Embryonic facial prominence (tissue), 1 donor: ENCODE results near the gene TMTC3.
"Not testable (repeated sequence)": the region's sequence is repeated elsewhere in the genome, so short reads cannot be mapped to it uniquely, and the experiment has no call there.

Source experiments
- DNase-seq: peaks from one replicate; pipeline ENCODE4 v3.0.0-alpha.2; 2016; ENCODE audit errors: extremely low spot score

Gene TMTC3

DNA sequence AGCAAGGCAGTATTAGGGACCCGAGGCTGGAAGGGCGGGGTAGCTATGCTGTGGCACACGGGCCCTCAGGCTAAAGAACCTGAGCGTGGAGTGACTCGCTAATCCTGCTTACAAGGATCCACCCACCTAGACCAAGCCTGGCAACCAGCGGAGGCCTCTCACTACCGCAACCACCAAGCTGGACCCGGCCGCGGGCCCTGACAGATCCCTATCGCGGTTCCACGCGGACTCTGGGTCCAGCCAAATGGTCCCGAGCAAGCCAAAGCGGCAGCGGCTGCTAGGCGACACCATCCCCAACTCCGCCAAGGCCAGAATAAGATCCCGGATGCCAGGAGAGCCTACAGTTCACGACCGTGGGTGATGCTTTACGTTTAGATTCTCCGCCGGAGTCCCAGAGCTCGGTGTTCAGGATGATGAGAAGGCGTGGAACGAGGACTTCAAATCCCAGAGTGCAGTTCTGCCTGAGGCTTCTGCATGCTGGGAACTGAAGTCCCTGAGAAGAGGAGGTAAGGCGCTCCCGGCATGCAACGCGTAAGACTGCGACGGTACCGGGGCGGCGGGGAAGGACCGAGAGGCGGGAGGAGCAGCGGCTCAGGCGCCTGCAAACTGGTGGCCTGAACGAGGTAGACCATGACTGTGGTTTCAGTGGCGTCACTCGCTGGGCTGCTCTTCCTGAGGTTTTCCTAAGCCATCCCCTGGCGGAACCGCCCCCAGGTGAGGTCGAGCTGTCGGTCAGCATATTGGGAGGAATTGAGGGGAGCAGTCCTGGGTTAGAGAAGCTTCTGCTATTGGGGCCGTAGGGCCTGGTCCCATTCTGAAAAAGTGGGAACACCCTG, at the start of gene TMTC3, which contains the start of gene CEP290:
Gene TMTC3, plus strand, starts transcription at position 534 of the 836 bp plus-strand sequence. CDS start 6,009 bp downstream, outside the sequence.
Gene CEP290, minus strand, starts transcription at position 315 of the 836 bp plus-strand sequence. CDS start 781 bp downstream, outside the sequence.
- peak; percentile 99 for DNase-seq

GRCh38 chr12:88092771-88093170, 49.3 kb upstream of the TMTC3 start:
- DNase-seq = no peak

GRCh38 chr12:88093573-88093972, 48.5 kb upstream of the TMTC3 start:
- DNase-seq = no peak

GRCh38 chr12:88108021-88108420, 34.1 kb upstream of the TMTC3 start:
- DNase-seq = no peak

GRCh38 chr12:88111074-88111652, 30.9 kb upstream of the TMTC3 start:
- peak; percentile 20 for DNase-seq

GRCh38 chr12:88113871-88114270, 28.2 kb upstream of the TMTC3 start:
- no peak for DNase-seq

DNA sequence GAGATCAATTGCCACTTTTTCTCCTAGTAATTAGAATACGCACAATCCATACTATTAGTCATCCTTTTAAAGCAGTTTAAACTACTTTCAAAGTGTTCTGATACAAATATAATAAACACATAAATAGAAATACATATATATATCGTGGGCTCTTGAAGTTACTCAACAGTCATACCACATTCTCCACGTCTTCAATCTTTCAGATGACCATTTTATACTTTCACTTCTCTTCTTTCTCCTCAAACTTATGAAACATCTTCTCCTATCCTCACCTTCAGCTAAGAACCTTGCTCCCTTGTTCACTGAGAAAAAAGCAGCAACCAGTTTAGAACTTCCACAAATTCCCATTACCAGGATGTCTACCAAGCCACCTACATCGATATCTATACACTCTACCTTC, 19.4 kb upstream of the TMTC3 start:
- DNase-seq = no peak

DNA sequence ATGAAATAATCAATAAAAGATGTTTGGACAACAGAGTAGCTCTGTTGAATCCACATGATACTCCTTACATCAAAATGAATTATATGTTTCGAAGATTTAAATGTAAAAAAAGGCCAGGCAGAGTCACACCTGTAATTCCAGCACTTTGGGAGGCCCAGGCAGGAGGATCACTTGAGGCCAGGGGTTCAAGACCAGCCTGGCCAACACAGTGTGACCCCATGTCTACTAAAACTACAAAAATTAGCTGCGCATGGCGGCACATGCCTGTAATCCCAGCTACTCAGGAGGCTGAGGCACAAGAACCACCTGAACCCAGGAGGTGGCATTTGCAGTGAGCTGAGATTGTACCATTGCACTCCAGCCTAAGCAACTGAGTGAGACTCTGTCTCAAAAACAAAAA, 15.0 kb upstream of the TMTC3 start:
- no peak for DNase-seq

DNA sequence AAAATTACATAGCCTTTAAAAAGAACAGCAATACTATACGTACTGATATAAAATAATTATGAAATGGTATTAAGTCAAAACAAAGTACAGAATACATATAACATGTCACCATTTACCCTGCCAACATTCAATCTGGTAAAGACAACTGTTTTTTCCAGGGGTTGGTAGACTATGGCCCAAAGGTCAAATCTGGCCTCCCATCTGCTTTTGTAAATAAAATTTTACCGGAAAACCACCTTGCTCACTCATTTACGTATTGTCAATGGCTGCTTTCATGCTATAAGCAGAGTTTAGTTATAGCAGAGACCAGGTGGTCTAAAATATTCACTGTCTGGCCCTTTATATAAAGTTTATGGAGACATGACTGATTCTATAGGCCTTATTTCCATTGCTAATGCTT, 14.3 kb upstream of the TMTC3 start:
- DNase-seq = no peak

- DNase-seq = no peak
Measured at GRCh38 chr12:88132392-88132791, 9.7 kb upstream of the TMTC3 start.

DNA sequence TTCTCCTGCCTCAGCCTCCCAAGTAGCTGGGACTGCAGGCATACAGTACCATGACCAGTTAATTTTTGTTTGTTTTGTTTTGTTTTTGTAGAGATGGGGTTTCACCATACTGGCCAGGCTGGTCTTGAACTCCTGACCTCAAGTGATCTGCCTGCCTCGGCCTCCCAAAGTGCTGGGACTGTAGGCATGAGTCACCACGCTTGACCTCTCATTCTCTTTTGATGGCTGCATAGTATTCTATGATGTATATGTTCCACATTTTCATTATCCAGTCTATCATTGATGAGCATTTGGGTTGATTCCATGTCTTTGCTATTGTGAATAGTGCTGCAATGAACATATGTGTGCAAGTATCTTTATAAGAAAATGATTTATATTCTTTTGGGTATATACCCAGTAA, 8.9 kb upstream of the TMTC3 start:
- not testable (repeated sequence) for DNase-seq

DNA sequence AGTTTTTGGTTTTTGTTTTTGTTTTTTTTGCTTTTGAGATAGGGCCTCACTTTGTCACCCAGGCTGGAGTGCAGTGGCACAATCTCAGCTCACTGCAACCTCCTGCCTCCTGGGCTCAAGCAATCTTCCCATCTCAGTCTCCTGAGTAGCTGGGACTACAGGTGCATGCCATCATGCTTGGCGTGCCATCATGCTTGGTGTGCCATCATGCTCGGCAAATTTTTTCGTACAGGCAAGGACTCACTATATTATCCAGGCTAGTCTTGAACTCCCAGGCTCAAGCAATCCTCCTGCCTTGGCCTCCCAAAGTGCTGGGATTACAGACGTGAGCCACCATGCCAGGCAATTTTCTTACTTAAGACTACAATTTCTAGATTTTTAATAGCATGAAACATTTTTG, 2.4 kb upstream of the TMTC3 start:
- DNase-seq = not testable (repeated sequence)

GRCh38 chr12:88141425-88141773, 708 bp upstream of the TMTC3 start:
- no peak for DNase-seq

- no peak for DNase-seq
Measured at GRCh38 chr12:88142610-88142991, 494 bp downstream of the TMTC3 start.

DNA sequence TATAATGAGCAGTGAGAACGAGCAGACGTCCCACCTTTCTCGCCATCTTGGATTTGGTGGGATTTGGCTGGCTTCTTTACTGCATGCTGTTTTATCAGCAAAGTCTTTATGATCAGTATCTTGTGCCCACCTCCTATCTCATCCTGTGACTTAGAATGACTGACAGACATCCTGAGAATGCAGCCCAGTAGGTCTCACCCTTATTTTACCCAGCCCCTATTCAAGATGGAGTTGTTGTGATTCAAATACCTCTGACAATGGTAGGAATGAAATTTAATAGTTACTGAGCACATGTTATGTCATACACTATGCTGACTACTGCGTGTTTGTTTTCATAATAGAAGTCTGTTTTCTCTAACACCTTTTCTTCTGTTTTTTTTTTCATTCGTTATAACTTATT, 1.9 kb downstream of the TMTC3 start:
- DNase-seq = no peak

DNA sequence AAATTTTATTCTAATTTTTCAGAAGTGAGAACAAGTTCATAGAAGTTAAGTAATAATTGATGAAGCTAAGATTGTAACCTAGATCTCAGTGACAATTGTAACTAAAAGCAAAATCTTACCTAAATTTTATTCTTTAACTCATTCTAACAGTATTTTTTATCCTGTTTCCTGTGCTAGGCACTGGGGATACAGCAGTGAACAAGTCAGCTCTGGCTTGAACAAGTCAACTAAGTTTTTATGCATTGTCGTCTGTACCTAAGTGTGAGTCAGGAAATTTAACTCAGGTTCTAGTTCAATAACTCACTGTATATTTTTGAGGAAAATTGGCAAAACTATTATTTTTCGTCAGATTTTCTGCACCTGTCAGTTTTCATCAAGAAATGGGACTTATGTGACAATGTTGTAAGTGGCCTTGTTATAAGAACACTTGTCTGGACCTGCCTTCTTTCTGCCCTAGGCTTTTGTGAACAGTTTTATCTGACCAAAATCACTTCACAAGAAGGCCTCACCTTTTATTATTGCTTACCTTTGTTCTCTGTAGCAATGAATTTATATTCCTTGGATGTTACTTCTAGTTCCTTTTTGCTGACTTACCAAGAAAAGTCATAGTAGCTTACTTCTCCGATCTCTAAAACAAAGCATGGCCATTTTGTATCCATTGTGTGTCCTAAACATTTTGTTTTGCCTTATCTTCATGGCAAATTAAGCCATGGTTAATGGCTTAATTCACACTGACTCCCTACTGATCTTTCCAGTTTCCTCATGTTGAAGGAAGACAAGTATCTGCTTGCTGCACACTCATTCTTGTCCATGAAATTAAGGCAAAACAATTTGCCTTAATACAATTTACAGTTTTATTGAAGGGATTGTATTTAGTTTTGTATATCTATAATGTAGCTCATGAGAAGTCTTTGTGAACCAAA, 2.7 kb downstream of the TMTC3 start:
- DNase-seq = no peak

GRCh38 chr12:88145567-88146505, 3.7 kb downstream of the TMTC3 start:
- no peak for DNase-seq

GRCh38 chr12:88150063-88150462, 8.0 kb downstream of the TMTC3 start:
- DNase-seq = no peak

DNA sequence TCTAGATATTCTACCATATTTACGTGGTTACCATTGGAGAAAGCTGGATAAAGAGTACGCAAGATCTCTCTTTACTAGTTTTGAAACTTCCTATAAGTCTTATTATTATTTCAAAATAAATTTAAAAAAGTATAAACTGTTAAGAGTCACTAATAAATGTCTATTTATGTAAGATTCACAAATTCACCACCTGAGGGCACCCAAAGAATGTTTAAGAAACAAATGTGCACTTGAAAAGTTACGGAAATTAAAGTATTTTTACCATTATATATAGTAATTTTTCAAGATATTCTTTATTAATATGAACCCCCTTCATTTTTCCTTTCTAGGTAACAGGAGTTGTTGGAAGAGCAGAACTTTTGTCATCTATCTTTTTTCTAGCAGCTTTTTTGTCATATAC, 11.9 kb downstream of the TMTC3 start:
- no peak for DNase-seq

- no peak for DNase-seq
Measured at GRCh38 chr12:88156075-88156654, 14.1 kb downstream of the TMTC3 start.

GRCh38 chr12:88163371-88163770, 21.3 kb downstream of the TMTC3 start:
- DNase-seq = no peak
